Measurements from ENCODE around the gene LHPP.

The LHPP gene

DNA sequence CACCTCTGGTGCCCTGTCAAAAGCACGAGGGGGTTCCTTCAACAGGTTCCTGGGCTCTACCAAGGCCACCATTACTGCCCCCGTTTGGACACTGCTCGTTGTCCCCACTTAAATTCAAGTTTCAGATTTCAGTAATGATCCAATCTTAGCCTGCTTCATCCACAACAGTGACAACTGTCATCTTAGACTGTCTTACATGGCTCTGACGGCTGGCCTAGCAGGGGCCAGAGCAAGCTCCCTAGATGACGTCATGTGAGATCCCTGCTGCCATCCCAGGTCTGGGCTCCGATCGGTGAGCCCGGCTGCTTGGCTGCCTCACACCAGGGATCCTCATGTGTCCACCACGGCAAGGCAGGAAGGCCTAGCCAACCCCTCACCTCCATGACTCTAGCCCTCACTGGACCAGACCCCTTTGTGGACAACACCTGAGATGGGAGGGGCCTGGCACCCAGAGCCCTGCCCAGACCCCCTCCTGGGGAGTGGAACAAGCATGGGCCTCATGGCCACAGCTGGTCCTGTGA, 200.1 kb downstream of the LHPP start:
- Histone ChIP-seq H3K9ac (ENCODE audit: low read length) (no peak overlapping the region), H3K4me1 (ENCODE audit: control insufficient read depth, insufficient read depth, low read depth, low read length) (no peaks in the 10 kb centered on the region), H2BK120ac (ENCODE audit: low read depth, low read length) (no peak overlapping the region), H3K4ac (ENCODE audit: low read depth in 1 of 2, low read length in 2 of 2) (no peak overlapping the region), H3K23ac (ENCODE audit: low read length in 2 of 2) (no peak overlapping the region), H3K36me3 (ENCODE audit: control insufficient read depth in 1 of 2, insufficient read depth in 2 of 2, low read depth in 1 of 2, low read length in 2 of 2) (peaks cover 7 to 31% of the 10 kb centered on the region in 2 experiments), H2BK12ac (ENCODE audit: low read length in 2 of 2) (no peak overlapping the region), H3K4me3 (ENCODE audit: insufficient read depth in 1 of 2, low read depth in 1 of 2, low read length in 2 of 2) (no peak overlapping the region), H3K79me1 (replicated peaks; ENCODE audit: low read length, poor library complexity, severe bottlenecking) (peaks cover 40% of the 10 kb centered on the region), H2BK5ac (ENCODE audit: low read depth, low read length, poor library complexity, severe bottlenecking) (no peak overlapping the region), H4K8ac (ENCODE audit: low read length) (no peak overlapping the region), H3K9me3 (ENCODE audit: control insufficient read depth, low read length) (no peaks in the 10 kb centered on the region), H4K91ac (ENCODE audit: low read length) (no peak overlapping the region), H3K27me3 (ENCODE audit: control insufficient read depth in 1 of 2, insufficient read depth in 1 of 2, low read length in 2 of 2) (no peaks in the 10 kb centered on the region), H3K14ac (ENCODE audit: low read length in 2 of 2) (peak overlapping the region in 1 of 2 experiments; percentile 41), H2AK5ac (ENCODE audit: low read length, severe bottlenecking) (no peak overlapping the region), H2AFZ (ENCODE audit: low read depth, low read length) (no peak overlapping the region), H3K27ac (ENCODE audit: low read length, poor library complexity, severe bottlenecking) (no peak overlapping the region), H3K18ac (ENCODE audit: low read depth in 1 of 2, low read length in 2 of 2) (no peak overlapping the region), H2BK15ac (ENCODE audit: low read depth, poor library complexity, severe bottlenecking) (no peak overlapping the region), H3K4me2 (ENCODE audit: low read length, poor library complexity, severe bottlenecking) (no peak overlapping the region)
- 94% methylated on average over 9 of the region's 9 CpGs for WGBS
- no peak for DNase-seq

DNA sequence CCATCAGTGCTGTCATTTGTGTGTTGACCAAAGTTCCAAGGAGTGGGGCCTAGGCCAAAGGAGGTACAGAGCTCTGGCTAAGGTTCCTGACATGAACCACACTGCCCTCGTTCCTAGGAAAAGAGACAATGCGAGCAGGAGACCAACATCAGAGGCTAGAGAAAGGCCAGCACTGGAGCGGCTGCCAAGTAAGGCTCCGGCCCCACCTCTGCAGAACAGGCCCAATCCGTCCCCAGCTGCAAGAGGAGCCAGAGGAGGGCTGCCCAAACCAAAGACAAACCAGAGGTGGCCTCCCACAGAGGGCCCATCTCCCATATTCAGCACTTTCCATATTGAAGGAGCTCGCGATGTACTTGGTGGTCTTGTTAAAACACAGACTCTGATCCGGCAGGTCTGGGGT, 201.6 kb downstream of the LHPP start:
- Histone ChIP-seq H3K9ac (ENCODE audit: low read length) (no peak overlapping the region), H3K4me2 (ENCODE audit: low read length, poor library complexity, severe bottlenecking) (no peak overlapping the region), H2AK5ac (ENCODE audit: low read length, severe bottlenecking) (no peak overlapping the region), H2BK5ac (ENCODE audit: low read depth, low read length, poor library complexity, severe bottlenecking) (no peak overlapping the region), H3K18ac (ENCODE audit: low read depth in 1 of 2, low read length in 2 of 2) (no peak overlapping the region), H4K8ac (ENCODE audit: low read length) (no peak overlapping the region), H3K9me3 (ENCODE audit: control insufficient read depth, low read length) (no peaks in the 10 kb centered on the region), H2BK120ac (ENCODE audit: low read depth, low read length) (no peak overlapping the region), H3K23ac (ENCODE audit: low read length in 2 of 2) (no peak overlapping the region), H3K79me1 (replicated peaks; ENCODE audit: low read length, poor library complexity, severe bottlenecking) (peaks cover 44% of the 10 kb centered on the region), H3K4me1 (ENCODE audit: control insufficient read depth, insufficient read depth, low read depth, low read length) (peaks cover 6% of the 10 kb centered on the region), H3K27me3 (ENCODE audit: control insufficient read depth in 1 of 2, insufficient read depth in 1 of 2, low read length in 2 of 2) (no peaks in the 10 kb centered on the region), H3K4me3 (ENCODE audit: insufficient read depth in 1 of 2, low read depth in 1 of 2, low read length in 2 of 2) (no peak overlapping the region), H2BK12ac (ENCODE audit: low read length in 2 of 2) (no peak overlapping the region), H3K4ac (ENCODE audit: low read depth in 1 of 2, low read length in 2 of 2) (no peak overlapping the region), H2AFZ (ENCODE audit: low read depth, low read length) (no peak overlapping the region), H4K91ac (ENCODE audit: low read length) (no peak overlapping the region), H3K27ac (ENCODE audit: low read length, poor library complexity, severe bottlenecking) (no peak overlapping the region), H3K14ac (ENCODE audit: low read length in 2 of 2) (no peak overlapping the region), H3K36me3 (ENCODE audit: control insufficient read depth in 1 of 2, insufficient read depth in 2 of 2, low read depth in 1 of 2, low read length in 2 of 2) (peaks cover 7 to 33% of the 10 kb centered on the region in 2 experiments), H2BK15ac (ENCODE audit: low read depth, poor library complexity, severe bottlenecking) (no peak overlapping the region)
- no peak for DNase-seq
- WGBS = 88% methylated on average over 8 of the region's 8 CpGs
